Activated T-cell treated with anti-CD3 and anti-CD28 coated beads, Interleukin-2, amount 50 U/mL, for 4 hours (primary cell): ENCODE results near the gene KLHDC1. TPM values are rescaled to one million over a fixed set of nuclear protein-coding genes. Genes with fewer than 3 reads are reported as not detected.
A peak's percentile ranks its signal among the peaks of the same experiment; 100 is the strongest.
"Not testable (repeated sequence)": the region's sequence is repeated elsewhere in the genome, so short reads cannot be mapped to it uniquely, and the experiment has no call there.

Experiments
- ATAC-seq, 2 donors: fragments of 200-7000 bp; cut with Tn5 transposase; one replicate each; pipeline ENCODE4 v1.10.0; 2021
- DNase-seq: peaks from one replicate; pipeline ENCODE4 v3.0.0-alpha.2; 2020
- H3K27me3 Mint-ChIP-seq: one replicate; pipeline ENCODE4 v1.8.0; 2021; ENCODE audit warnings: low read depth, mixed read lengths
- H3K36me3 Mint-ChIP-seq: one replicate; pipeline ENCODE4 v1.8.0; 2022; ENCODE audit warnings: mixed read lengths; ENCODE audit not compliant: insufficient read depth
- H3K4me1 Mint-ChIP-seq: one replicate; pipeline ENCODE4 v1.8.0; 2021; ENCODE audit warnings: low read depth, mixed read lengths
- H3K4me3 Mint-ChIP-seq: one replicate; pipeline ENCODE4 v1.8.0; 2021; ENCODE audit warnings: mild to moderate bottlenecking, moderate library complexity, mixed read lengths
- H3K9me3 Mint-ChIP-seq: one replicate; pipeline ENCODE4 v1.8.0; 2021; ENCODE audit warnings: mixed read lengths
- total RNA-seq, 3 donors: library from RNA; stranded (reverse); gene quantifications; one replicate each; pipeline ENCODE4 v1.2.1, GENCODE V29; 2021

The KLHDC1 gene, protein sequence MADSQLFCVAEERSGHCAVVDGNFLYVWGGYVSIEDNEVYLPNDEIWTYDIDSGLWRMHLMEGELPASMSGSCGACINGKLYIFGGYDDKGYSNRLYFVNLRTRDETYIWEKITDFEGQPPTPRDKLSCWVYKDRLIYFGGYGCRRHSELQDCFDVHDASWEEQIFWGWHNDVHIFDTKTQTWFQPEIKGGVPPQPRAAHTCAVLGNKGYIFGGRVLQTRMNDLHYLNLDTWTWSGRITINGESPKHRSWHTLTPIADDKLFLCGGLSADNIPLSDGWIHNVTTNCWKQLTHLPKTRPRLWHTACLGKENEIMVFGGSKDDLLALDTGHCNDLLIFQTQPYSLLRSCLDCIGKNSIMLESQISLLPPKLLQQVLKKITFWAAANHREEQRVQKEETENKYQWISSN
- total RNA-seq = 1 to 10 TPM in 2 of 3 donors, under 1 TPM in 1; 0.57 to 1.8 (median 1.2) TPM

GRCh38 chr14:49692811-49693734, at the start of gene KLHDC1:
KLHDC1 (plus strand) TSS chr14:49693120; CDS start chr14:49693195, 75 bp downstream.
- DNase-seq (peak; percentile 73), ATAC-seq (peak; percentile 73 to 76)
- Mint-ChIP-seq H3K36me3 (no peaks in the 10 kb centered on the region), H3K4me1 (peaks cover 32% of the 10 kb centered on the region), H3K9me3 (no peaks in the 10 kb centered on the region), H3K4me3 (peak within 1 kb of the TSS; percentile 86), H3K27me3 (no peaks in the 10 kb centered on the region)

DNA sequence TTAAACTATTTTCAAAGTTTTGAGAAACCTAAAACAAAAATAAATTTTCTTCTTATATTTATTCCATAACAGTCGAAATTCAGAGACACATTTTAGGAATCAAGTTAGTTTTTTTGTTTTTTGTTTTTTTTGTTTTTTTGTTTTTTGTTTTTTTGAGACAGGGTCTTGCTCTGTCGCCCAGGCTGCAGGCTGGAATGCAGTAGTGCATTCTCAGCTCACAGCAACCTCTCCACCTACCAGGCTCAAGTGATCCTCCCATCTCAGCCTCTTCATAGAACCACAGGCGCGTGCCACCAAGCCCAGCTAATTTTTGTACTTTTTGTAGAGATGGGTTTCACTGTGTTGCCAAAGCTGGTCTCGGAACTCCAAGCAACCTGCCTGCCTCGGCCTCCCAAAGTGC, 39.4 kb upstream of the KLHDC1 start:
- no peak for DNase-seq
- no peak for ATAC-seq
- Mint-ChIP-seq H3K36me3 (peaks cover 4% of the 10 kb centered on the region), H3K9me3 (no peaks in the 10 kb centered on the region), H3K4me3 (no peak overlapping the region), H3K27me3 (no peaks in the 10 kb centered on the region), H3K4me1 (peaks cover 2% of the 10 kb centered on the region)

DNA sequence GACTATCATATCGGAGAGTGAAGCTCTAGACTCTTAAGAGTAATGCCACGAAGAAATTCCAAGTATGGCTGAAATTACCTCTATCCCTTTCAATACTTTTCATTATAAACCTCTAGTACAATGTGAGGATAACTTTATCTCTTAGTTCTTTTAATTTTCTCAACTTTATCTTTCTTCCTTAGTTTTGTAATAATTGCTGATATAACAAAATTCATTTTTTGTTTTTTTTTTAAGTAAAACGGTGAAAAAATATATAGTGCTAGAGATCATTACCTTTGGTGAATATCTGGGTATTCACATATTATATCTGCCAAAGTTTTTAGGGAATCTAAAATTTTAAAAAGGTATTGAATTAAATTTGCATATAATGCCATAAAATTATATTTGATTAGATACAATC, 38.4 kb upstream of the KLHDC1 start:
- DNase-seq (no peak), ATAC-seq (no peak)
- H3K4me1 Mint-ChIP-seq = peaks cover 2% of the 10 kb centered on the region
- H3K27me3 Mint-ChIP-seq = no peaks in the 10 kb centered on the region
- no peak overlapping the region for H3K4me3 Mint-ChIP-seq
- no peaks in the 10 kb centered on the region for H3K9me3 Mint-ChIP-seq
- H3K36me3 Mint-ChIP-seq = peaks cover 4% of the 10 kb centered on the region

GRCh38 chr14:49657500-49657899, 35.4 kb upstream of the KLHDC1 start:
- not testable (repeated sequence) for H3K27me3 Mint-ChIP-seq, H3K36me3 Mint-ChIP-seq, H3K9me3 Mint-ChIP-seq, DNase-seq, ATAC-seq, H3K4me1 Mint-ChIP-seq, H3K4me3 Mint-ChIP-seq

DNA sequence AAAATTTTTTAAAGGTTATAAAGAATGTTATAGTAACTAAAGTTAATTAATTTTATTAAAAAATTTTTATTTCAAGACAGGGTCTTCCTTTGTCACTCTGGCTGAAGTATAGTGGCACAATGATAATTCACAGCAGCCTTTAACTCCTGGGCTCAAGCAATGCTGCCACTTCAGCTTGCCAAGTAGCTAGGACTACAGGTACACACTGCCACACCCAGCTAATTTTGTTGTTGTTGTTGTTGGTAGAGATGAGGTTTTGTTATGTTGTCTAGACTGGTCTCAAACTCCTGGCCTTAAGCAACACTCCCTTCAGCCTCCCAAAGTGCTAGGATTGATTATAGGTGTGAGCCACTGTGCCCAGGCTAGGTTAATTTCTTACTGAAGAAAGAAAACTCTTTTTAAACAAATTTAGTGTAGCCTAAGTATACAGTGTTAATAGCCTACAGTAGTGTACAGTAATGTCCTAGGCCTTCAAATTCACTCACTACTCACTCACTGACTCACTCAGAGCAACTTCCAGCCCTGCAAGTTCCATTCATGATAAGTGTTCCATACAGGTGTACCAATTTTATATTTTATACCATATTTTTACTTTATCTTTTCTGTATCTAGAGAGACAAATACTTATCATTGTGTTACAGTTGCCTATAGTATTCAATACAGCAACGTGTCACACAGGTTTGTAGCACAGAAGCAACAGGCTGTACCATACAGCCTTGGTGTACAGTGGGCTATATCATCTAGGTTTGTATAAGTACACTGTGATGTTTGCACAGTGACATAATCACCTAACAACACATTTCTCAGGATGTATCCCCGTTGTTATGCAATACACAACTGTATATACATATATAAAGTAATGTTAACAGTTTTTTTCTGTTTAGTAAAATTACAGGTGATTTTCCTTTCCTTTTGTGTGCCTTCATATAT, 33.1 kb upstream of the KLHDC1 start:
- Mint-ChIP-seq H3K9me3 (no peaks in the 10 kb centered on the region), H3K27me3 (no peaks in the 10 kb centered on the region), H3K4me3 (no peak overlapping the region), H3K4me1 (no peaks in the 10 kb centered on the region), H3K36me3 (no peaks in the 10 kb centered on the region)
- ATAC-seq (no peak), DNase-seq (no peak)

- DNase-seq (no peak), ATAC-seq (no peak)
- Mint-ChIP-seq H3K4me3 (no peak overlapping the region), H3K4me1 (no peaks in the 10 kb centered on the region), H3K36me3 (peaks cover 10% of the 10 kb centered on the region), H3K9me3 (peaks cover 3% of the 10 kb centered on the region), H3K27me3 (no peaks in the 10 kb centered on the region)
These were observed 22.4 kb upstream of the KLHDC1 start for GRCh38 chr14:49670475-49670874.

DNA sequence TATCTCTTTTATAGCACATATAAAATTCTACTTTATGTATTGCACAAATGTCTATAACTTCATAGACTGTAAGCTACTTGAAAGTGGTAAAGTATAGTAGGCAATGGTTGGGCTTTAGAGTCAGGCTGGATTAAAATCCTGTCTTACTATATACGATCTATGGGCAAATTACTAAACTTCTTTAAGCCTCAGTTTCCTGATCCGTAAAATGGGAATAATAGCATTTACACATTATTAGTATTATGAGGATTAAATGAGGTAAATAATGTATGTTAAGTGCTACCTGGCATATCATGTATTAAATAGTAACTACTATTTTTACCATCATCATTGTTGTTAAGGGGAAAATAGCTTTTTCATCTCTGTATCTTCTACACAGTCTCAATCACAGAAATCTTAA, 19.3 kb upstream of the KLHDC1 start:
- H3K9me3 Mint-ChIP-seq = peaks cover 3% of the 10 kb centered on the region
- no peaks in the 10 kb centered on the region for H3K27me3 Mint-ChIP-seq
- H3K36me3 Mint-ChIP-seq = peaks cover 10% of the 10 kb centered on the region
- no peak overlapping the region for H3K4me3 Mint-ChIP-seq
- no peaks in the 10 kb centered on the region for H3K4me1 Mint-ChIP-seq
- DNase-seq = no peak
- ATAC-seq = no peak

- Mint-ChIP-seq H3K27me3 (no peaks in the 10 kb centered on the region), H3K4me1 (no peaks in the 10 kb centered on the region), H3K36me3 (peaks cover 15% of the 10 kb centered on the region), H3K9me3 (peaks cover 3% of the 10 kb centered on the region), H3K4me3 (no peak overlapping the region)
- no peak for DNase-seq
- peak; percentile 50 to 63 for ATAC-seq
These were observed 15.3 kb upstream of the KLHDC1 start for GRCh38 chr14:49677643-49678042.

DNA sequence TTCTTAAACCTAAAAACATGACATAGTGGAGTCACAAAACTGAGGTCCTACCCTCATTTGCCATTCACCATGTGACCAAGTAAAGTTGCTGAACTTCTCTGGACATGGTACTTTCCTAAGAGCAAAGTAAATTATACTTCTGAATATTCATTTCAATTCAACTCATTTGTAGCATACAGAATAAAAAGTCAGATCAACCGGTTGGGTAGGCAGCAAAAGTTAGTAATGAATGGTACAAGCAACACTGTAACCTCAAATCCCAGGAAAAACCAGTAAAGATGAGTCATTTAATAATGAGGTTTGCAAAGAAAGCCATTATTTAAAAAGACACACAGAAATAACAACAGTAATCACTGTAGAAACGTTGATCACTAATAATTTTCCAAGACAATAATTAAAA, 13.6 kb upstream of the KLHDC1 start:
- no peak for DNase-seq
- Mint-ChIP-seq H3K9me3 (peaks cover under 1% of the 10 kb centered on the region), H3K4me3 (no peak overlapping the region), H3K36me3 (peaks cover 9% of the 10 kb centered on the region), H3K4me1 (no peaks in the 10 kb centered on the region), H3K27me3 (no peaks in the 10 kb centered on the region)
- ATAC-seq = peak in 1 of 2 donors; percentile 52

DNA sequence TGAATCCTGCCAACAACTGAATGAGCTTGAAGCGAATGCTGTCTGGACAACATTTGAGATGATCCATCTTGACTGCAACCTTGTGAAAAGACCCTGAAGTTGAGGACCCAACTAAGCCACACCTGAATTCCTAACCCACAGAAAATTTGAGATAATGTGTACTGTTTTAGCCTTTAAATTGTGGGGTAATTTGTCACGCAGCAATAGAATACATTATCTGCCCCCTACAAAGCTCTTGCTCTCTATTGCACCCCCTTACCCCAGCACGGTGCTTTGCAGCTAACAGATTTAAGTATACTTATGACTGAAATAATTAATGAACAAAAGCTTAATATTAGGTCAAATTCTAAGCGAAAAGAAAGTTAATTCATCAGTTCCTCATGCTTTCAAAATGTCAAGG, 6.5 kb upstream of the KLHDC1 start:
- Mint-ChIP-seq H3K9me3 (no peaks in the 10 kb centered on the region), H3K36me3 (peaks cover 3% of the 10 kb centered on the region)
- DNase-seq = no peak

GRCh38 chr14:49687942-49688700, 4.8 kb upstream of the KLHDC1 start, which contains the start of gene POLE2:
POLE2 (minus strand) TSS chr14:49688214; CDS start chr14:49688203, 11 bp downstream.
- no peaks in the 10 kb centered on the region for H3K36me3 Mint-ChIP-seq
- peak within 1 kb of the TSS; percentile 89 for H3K4me3 Mint-ChIP-seq
- DNase-seq (peak; percentile 70), ATAC-seq (peak; percentile 88 to 91)
- H3K27me3 Mint-ChIP-seq = no peaks in the 10 kb centered on the region
- no peaks in the 10 kb centered on the region for H3K9me3 Mint-ChIP-seq
- H3K4me1 Mint-ChIP-seq = peaks cover 20% of the 10 kb centered on the region

More for the DNA sequence above, 6.5 kb upstream of the KLHDC1 start:
- Mint-ChIP-seq H3K27me3 (no peaks in the 10 kb centered on the region), H3K4me1 (peaks cover 11% of the 10 kb centered on the region), H3K4me3 (peak overlapping the region; percentile 89)
- ATAC-seq = no peak

- ATAC-seq (peak in 1 of 2 donors; percentile 1), DNase-seq (no peak)
- Mint-ChIP-seq H3K9me3 (no peaks in the 10 kb centered on the region), H3K27me3 (no peaks in the 10 kb centered on the region), H3K36me3 (no peaks in the 10 kb centered on the region), H3K4me1 (peaks cover 20% of the 10 kb centered on the region), H3K4me3 (peak overlapping the region; percentile 89)
These were observed 4.3 kb upstream of the KLHDC1 start for GRCh38 chr14:49688701-49689030.

DNA sequence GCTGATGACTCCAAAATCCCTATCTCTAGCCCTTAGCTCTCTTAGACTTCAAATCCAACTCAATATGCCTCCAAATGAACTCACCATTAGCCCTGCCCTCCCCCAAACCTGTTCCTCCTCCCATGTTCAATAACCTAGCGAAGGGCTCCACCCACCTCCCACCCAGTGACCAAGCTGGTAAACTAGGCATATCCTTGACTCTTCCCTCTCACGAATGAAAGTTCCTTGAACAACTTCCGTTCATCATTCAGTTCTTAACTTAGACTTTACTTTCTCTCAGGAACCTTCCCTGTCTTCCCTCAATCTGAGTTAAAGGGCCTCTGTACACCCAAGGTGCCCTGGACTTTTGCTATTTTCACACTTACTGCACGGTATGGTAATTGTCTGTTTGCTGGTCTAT, 1.9 kb upstream of the KLHDC1 start:
- Mint-ChIP-seq H3K9me3 (no peaks in the 10 kb centered on the region), H3K4me1 (peaks cover 36% of the 10 kb centered on the region), H3K36me3 (no peaks in the 10 kb centered on the region), H3K4me3 (no peak overlapping the region), H3K27me3 (no peaks in the 10 kb centered on the region)
- DNase-seq = no peak
- ATAC-seq = no peak
